ENCODE measurements around the gene UPF2. TPM values are rescaled to one million over a fixed set of nuclear protein-coding genes. Genes with fewer than 3 reads are reported as not detected.
"Not testable (repeated sequence)": the region's sequence is repeated elsewhere in the genome, so short reads cannot be mapped to it uniquely, and the experiment has no call there.

UPF2 gene
- total RNA-seq, 1 donor from 2014 or later: 31.3 TPM

DNA sequence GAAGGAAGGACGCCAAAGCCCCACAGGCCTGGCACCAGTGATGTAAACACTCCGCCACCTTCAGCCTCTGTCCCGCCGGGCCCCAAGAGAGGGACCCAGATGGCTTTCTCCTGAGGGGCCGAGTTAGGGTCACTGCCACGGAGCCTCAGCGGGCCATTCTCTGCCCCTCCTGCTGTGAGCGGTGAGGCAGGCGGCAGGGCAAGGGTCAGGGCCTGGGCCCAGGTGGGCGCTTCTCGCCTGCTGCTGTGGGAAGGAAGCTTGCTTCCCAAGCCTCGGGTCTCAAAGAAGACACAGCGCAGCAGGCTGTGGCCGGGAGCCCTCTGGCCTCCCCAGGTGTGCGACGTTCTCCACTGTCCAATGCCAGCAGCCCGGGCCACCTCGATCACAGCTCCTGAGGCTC is 134.7 kb downstream of the UPF2 start:
- no peak for DNase-seq

DNA sequence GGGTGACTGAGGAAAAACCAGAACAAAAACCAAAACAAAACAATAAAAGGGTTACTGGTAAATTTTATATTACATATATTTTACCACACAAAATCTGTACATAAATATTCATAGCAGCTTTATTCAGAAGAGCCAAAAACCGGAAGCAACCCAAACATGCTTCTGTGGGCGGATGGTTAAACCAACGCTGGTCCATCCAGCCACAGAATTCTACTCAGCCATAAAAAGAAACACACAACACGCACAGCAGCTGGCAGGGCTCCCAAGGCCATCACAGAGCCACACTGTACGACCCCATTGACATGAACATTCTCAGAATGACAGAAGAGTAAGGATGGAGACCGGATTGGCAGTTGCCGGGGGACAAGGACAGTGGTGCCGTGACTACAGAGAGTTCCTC is 135.9 kb downstream of the UPF2 start:
- peak; percentile 31 for DNase-seq

DNA sequence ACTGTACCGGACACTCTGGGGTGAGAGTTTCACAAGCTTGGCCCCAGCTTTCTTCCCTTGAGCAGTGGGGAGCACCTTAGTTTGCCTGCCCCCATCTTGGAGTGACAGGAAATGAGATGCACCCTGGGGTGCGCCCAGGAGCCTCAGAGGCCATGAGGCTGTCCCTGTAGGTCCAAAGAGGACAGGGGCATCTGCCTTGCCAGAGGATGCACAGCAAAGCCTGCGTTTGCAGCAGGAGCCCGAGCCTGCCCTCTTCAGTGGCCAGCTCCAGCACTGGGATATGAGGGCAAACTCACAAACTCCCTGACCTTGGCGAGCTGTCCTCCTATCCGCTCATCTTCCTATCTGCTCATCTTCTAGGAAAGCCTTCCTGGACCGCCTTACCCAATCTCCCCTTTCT is 140.0 kb downstream of the UPF2 start:
- DNase-seq: no peak

DNA sequence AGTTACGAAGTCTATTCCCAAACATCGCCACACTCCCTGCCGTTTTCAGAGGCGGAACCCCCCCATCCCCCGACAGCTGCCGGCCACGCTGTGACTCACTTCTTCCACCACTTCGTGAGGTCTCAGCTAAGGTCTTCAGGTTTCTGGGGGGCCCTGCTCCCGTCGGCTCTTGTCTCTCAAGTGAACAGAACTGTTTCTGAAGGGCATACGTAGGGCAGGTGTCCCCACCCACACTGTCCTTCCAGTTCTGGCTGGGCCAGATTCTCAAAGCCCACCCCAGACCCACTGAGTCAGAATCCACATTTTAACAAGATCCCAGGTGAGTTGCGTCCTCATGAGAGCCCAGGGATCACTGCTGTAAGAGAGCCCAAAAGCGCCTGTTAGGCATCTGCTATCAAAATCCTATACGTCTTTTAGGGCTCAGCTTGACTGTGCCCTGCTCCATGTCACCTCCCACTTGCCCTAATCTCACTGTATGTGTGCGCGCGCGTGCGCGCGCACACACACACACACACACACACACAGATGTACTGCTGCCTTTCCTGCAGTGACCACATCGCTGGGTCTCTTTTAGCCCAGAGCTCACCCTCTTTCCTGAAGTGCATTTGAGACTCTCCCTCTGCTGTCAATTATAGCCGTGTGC is 140.7 kb downstream of the UPF2 start:
- peak; percentile 41 for DNase-seq

DNA sequence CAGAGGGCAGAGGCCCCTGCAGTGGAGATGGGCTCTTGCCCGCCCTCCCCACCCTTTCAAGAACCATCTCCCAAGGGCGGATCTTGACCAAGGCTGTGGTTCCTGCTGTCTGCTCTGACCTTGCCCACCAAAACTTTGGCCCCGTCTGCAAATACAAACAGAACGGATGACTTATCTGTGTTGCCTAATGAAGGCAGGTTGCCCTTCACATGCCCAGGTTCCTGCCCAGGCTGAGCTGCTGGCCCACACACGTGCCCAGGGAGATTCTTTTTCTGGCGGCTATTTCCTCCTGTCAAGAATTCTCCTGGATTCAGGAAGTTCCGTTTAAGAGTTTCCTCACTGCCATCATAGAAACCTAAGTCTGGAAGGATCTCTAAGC is 141.2 kb downstream of the UPF2 start:
- DNase-seq: no peak

DNA sequence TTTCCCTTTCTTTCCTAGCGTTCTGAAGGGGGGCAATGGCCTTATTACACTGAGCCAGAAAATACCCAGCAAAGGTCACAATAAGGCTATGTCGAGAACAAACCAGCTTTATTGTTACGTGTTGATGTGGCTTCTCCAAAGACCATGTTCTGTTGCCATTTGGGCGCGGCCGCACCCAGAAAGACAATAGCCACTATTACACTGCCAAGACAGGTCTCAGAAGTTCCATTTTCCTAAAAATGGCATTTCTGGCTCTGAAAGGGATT is 141.6 kb downstream of the UPF2 start:
- DNase-seq: no peak

DNA sequence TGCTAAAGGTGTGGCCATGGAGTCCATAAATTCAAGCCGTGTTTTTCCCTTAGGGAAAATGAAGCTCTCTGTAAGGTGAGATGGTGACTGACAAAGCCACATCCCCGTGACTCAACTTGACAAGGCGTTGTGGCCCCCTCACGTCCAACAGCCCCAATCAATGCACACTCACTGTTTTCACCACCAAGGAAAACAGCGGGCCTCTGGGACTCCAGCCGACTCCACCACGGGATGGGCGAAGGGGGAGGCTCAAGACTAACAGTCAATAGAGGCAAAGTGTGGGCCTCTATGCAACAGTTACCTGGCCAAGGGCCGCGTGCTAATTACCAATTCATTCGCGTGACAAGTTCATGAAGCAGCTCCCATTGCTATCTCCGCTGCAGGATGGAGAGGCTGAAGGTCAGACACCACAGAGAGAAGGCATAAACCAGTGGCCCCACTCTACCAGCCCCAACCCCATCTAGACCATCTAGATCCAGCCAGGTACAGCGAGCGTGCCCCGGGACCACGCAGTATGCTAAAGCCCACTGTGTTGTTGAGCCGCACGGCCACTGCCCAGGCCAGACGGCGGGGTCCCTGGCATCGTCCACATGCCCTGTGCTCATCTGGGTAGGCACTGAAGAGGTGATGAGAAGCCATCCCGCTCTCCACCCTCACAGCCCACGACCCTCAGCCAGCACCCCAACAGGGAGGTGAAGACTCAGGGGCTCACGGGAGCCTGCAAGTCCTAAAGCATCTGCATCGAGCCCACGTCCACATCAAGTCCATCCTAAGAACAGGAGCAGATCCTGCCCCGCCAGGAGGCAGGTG is 143.3 kb downstream of the UPF2 start:
- DNase-seq: no peak

DNA sequence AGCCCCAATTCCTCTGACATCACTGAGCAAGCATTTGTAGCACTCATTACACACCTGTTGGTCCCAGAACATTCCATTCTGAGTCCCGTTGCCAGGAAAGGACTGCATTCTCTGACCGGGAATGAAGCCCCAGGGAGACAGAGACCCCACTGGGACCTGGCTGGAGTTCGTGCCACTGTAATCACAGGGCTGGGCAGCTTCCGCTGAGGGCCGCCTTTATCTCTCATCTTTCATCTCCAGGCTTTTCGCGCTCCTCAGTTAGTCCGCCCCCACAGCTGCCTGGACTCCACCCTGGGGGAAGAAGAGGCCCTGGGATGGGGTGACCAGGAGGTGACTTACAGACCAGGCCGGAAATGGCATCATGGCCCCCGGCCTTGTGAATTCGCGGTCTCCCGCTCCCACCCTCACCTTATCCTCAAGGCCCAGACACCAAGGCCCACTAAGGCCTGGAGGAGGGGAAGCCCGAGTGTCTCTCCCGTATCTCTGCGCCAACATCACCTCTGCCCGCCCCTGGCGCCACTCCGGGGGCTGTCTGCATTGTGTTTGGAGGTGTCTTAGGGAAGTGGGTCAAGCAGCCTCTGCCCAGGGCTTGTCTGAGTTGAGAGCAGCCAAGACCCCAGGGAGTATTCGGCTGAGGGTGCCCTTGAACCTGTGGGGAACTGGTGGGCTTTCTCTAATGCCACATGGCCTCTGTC is 144.1 kb downstream of the UPF2 start:
- DNase-seq: peak; percentile 83

DNA sequence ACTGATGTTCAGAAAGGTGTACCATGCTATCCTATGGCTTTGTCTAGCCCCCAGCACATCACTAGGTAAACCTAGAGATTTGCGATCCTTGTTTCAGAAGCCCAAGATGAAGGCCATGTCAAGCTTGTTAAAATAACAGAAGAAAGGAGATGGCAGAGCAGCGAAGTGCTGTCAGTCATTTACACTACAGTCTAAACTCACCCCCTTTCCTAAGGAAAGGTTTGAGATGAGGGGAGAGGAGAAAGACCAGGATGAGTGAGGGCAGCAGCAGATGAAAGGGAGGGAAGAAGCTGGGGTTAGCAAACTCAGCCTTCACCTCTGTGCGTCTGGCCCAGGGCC is 144.6 kb downstream of the UPF2 start:
- DNase-seq: no peak

DNA sequence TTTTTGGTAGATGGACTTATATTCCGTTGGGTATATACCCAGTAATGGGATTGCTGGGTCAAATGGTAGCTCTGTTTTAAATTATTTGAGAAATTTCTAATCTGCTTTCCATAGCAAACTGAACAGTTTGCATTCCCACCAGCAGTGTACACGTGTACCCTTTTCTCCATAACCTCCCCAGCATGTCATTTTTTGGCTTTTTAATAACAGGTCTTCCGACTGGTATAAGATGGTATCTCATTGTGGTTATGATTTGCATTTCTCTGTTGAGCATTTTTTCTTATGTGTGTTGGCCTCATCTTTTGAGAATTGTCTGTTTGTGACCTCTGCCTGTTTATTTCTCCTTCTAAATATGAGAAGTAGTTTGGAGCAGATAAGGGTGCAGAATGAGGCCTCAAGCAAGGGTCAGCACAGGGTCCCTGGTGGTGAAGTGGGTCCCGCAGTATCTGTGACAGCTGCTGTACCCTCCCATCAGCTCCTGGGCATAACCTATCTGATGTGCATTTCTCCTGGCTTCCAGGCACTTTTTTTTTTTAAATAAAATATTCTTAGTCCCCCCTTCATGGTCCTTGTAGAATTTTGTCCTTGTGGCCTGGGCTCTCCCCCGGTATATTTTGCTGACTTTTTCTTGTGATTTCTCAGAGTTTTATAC is 145.9 kb downstream of the UPF2 start:
- no peak for DNase-seq

DNA sequence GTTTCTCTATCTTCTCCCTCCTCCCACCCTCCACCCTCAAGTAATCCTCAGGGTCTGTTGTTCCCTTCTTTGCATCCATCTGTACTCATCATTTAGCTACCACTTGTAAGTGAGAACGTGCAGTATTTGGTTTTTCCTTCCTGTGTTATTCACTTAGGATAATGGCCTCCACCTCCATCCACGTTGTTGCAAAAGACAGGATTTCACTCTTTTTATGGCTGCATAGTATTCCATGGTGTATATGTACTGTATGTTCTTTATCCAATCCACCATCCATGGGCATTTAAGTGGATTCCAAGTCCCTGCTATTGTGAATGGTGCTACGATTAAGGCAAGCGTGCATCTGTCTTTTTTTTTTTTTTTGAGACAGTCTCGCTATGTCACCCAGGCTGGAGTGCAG is 147.0 kb downstream of the UPF2 start:
- no peak for DNase-seq

DNA sequence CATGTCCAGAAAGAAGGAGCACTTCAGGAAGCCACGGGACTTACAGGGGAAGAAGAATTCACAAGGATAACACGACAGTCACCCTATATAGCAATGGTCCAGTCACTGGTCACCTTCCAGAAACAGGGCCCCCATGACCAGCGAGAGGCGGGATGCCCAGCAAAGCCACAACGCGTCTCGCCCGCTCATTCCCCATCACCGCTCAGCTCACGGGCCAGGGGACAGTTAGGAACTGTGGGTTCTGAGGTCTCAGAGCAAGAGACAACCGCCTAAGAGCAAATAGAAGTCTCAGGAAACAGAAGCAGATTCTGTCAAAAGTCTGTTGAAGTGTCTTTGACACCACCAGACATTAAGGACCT is 147.5 kb downstream of the UPF2 start:
- DNase-seq: no peak

DNA sequence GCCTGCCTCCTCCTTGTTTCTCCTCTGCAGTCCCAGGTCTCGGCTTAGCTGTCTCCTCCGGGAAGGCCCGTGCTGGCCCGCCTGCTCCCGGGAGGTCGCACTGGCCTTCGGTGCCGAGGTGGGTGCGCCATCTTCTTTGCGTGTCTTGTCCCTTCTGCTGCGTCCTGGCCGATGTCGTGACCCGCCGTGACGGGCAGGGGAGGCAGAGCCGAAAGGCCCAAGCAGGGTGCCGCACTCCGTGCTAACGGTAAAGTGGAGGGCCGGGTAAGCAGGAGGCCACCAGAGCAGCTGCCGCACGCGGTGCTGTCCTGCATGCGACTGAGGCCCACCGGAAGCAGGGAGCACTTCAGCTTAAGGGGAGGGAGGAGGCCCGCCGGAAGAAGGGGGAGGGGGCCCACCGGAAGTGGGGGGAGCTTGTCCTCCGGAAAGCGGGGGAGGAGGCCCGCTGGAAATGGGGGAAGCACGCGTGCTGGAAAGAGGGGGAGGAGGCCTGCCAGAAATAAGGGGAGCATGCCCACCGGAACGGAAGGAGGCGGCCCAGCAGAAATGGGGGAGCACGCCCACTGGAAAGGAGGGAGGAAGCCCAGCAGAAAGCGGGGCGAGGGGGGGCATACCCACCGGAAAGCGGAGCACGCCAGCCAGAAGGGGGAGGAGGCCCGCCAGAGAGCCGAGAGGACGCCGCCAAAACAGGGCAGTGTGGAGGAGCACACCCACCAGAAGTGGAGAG is 148.1 kb downstream of the UPF2 start:
- no peak for DNase-seq

DNA sequence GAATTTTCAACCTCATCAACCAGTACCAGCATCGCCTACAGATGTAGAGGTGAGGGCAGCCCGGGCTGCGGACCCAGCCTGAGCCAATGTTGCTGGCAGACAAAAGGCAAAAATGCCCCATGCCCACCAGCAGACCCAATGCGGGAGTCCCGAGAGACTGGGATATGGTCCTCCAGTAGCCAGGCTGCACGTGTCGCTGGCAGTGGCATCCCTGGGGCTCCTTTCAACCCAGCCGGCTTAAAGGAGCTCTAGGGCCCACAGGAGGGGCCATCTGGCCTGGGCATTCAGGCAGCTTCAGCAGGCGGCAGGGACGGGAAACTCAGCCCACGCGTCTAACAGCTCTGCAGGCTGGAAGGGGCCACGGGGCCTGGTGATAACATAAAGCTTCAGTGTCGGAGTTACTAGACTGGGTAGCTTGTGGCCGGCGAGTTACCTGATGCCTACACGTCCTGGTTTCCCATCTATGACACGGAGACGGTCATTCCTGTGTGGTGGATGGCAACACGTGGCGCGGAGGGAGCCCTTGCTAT is 148.8 kb downstream of the UPF2 start:
- DNase-seq: no peak

DNA sequence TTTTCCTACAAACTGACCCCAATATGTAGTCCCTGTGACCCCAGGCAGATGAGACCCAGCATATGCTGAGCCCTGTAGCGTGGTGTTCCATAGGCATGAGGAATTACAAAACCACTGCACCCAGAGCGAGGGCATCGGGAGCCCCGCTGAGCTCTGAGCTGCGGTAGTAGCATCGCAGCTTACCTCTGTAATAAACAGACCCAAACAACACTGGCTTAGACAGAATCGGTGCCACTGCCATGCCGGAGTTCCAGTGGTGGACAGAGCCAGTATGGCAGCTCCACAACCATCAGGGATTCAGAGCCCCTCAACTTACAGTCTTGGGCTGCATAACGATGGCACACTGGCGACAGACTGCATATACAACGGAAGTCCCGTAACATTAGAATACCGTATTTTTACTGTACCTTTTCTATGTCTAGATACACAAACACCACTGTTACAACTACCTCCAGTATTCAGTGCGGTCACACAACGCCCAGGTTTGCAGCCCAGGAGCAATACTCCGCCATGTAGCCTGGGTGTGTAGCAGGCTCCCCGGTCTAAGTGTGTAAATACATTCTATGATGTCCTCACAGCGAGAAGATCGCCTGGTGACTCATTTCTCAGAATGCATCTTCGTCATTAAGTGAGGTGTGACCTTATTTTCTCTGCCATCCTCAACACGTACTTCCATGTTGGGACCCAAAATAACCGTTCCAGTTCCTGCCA is 150.7 kb downstream of the UPF2 start:
- no peak for DNase-seq

DNA sequence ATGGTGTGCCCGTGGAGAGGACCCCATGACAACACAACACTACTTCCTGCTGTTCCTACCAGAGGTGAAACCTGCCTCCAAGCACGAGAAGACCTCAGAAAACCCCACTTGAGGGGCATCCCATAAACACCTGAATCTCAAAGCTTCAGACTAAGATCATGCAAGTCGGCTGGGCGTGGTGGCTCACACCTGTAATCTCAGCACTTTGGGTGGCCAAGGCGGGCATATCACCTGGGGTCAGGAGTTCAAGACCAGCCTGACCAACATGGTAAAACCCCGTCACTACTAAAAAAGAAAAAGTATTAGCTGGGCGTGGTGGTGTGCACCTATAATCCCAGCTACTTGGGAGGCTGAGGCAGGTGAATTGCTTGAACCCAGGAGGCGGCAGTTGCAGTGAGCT is 153.3 kb downstream of the UPF2 start:
- DNase-seq: not testable (repeated sequence)

DNA sequence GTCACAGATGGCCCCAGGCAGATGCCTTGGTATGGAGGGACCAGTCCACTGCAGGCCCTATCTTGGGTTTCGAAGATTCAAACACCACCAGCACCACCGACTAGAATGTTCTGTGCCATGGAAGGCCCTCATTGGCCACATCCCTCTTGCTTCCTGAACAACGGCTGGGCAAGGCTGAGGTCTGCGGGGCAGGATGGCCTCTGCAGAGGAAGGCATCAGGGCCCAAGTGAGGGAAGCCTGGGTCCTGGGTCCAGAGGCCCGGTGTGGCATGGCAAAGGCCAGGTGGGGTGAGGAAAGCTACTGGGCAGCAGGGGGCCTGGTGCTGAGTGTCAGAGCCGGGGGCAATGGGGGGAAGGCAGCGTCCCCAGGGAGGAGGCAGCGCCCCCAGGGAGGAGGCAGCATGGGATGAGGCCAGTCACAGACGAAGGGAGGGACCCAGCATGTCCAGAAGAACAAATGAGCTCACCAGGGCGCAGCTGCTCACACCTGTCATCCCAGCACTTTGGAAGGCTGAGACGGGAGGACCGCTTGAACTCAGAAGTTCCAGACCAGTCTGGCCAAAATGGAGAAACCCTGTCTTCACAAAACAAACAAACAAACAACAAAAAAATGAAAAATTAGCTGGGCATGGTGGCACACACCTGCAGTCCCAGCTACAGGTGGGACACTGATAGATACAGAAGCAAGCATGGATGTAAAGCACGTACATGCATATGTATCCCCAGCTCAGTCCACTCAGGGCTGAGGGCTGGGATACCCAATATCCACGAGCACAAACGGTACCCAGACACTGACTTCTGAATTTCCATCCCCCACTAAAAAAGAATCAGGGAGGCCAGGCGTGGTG is 155.0 kb downstream of the UPF2 start:
- DNase-seq: no peak

DNA sequence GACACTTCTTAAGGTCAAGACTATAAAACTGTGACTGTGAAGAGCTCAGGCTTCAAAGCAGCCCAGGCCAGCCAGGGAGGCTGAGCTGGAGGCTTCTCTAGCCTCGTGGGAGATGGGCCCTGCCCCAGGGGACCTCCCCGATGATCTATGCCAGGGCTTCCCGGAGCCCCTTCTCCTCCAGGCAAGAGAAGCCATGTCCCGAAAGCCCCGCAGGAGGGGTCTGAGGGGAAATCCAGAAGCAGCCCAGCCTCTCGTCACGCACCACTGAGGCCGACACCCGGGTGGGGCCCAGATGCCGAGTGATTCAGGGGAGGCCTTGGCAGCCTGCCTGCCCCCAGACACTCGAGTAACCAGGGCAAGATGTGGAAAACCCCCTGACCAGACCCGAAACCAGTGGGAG is 155.8 kb downstream of the UPF2 start:
- no peak for DNase-seq

DNA sequence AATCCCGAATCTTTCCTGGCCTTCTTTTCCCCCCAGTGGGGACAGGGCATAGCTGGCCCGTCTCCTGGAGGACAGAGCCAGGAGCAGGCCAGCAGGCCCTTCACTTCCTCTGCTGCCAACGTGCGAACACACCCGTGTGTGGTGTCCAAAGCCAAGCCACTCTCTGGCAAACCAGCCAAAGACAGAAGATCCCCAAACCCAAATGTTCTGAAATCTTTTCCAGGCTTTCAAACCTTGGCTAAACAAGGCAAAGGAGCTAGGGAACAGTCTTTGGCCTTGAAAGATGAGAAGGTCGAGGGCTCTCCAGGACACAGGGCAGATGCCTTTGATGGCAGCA is 156.5 kb downstream of the UPF2 start:
- no peak for DNase-seq

DNA sequence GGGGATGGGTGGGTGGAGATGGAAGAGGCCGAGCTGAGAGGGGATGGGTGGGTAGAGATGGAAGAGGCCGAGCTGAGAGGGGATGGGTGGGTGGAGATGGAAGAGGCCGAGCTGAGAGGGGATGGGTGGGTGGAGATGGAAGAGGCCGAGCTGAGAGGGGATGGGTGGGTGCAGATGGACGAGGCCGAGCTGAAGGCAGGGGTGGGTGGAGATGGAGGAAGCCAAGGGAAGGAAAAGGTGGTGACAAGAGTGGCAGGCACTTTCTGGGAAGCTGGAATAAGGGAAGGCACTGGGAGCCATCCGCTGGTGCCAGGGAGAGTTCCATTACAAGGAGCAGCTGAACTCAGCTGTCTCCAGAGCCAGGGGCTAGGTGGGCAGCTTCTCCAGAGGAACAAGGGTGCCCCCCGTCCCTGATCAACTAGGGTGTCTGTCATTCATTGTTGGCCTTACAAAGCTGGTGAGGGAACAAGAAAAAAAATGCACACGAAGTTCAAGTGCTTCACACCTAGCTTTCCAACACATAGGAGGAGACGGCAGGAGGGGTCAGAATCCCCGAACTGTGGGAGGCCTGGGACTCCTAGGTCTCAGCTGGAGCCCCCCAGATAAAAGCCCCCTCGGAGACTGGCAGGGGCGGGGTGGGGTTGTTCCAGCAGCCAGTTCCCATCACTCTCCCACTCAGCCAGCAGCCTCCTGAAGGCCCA is 157.0 kb downstream of the UPF2 start:
- no peak for DNase-seq

Measured in tongue (tissue), 2 donors.